ENCODE results near the gene PSMB2.

DNA sequence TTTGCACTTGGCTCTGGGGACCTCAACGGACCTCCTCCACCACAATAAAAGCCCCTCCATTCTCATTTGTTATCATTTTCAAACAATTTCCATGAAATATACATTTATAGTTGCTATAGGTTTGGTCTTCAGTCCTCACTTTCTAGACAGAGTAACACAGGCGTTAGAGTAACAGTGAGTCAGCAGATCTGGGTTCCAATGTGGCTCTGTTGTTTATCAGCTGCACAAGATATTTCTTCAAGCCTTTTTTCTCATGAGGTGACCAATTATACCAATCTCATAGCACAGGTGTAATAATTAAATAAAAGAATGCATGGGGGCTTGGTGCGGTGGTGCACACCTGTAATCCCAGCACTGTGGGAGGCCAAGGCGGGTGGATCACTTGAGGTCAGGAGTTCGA, 32.8 kb upstream of the PSMB2 start:
- TF ChIP-seq, protein P1, sequence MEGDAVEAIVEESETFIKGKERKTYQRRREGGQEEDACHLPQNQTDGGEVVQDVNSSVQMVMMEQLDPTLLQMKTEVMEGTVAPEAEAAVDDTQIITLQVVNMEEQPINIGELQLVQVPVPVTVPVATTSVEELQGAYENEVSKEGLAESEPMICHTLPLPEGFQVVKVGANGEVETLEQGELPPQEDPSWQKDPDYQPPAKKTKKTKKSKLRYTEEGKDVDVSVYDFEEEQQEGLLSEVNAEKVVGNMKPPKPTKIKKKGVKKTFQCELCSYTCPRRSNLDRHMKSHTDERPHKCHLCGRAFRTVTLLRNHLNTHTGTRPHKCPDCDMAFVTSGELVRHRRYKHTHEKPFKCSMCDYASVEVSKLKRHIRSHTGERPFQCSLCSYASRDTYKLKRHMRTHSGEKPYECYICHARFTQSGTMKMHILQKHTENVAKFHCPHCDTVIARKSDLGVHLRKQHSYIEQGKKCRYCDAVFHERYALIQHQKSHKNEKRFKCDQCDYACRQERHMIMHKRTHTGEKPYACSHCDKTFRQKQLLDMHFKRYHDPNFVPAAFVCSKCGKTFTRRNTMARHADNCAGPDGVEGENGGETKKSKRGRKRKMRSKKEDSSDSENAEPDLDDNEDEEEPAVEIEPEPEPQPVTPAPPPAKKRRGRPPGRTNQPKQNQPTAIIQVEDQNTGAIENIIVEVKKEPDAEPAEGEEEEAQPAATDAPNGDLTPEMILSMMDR (IDR thresholded peaks at IDR 0.05) = no peak
- no peak for TF ChIP-seq EP300 (IDR thresholded peaks at IDR 0.05; ENCODE audit: low read depth)
